NCI-H1092 treated with DMSO at 0.1 percent for 48 hours (cell line): Measurements from ENCODE around the gene QRICH1.

ENCODE experiments used
- DNase-seq: peaks from one replicate; lab custom pipeline; 2025; lab: John Stamatoyannopoulos, UW

Gene QRICH1

GRCh38 chr3:49032646-49033304 lies 61.1 kb downstream of the QRICH1 start:
- DNase-seq = no peak

- DNase-seq = no peak
These were observed 63.5 kb downstream of the QRICH1 start for GRCh38 chr3:49030321-49030720.

DNA sequence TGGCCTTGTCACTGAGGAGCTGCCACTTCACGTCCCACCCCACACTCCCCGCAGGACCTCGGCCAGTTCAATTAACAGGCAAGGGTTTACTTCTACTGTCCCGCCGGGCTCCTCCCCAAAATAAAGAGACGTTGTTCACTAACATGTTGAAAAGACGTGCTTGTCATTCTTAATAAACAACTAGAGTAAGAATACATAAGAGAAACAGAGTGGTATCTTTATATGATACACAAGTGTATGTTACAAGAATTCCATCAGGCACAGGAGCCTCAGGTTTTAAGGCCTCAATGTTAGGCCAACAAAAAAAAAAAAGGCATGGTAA lies 64.3 kb downstream of the QRICH1 start:
- no peak for DNase-seq

DNA sequence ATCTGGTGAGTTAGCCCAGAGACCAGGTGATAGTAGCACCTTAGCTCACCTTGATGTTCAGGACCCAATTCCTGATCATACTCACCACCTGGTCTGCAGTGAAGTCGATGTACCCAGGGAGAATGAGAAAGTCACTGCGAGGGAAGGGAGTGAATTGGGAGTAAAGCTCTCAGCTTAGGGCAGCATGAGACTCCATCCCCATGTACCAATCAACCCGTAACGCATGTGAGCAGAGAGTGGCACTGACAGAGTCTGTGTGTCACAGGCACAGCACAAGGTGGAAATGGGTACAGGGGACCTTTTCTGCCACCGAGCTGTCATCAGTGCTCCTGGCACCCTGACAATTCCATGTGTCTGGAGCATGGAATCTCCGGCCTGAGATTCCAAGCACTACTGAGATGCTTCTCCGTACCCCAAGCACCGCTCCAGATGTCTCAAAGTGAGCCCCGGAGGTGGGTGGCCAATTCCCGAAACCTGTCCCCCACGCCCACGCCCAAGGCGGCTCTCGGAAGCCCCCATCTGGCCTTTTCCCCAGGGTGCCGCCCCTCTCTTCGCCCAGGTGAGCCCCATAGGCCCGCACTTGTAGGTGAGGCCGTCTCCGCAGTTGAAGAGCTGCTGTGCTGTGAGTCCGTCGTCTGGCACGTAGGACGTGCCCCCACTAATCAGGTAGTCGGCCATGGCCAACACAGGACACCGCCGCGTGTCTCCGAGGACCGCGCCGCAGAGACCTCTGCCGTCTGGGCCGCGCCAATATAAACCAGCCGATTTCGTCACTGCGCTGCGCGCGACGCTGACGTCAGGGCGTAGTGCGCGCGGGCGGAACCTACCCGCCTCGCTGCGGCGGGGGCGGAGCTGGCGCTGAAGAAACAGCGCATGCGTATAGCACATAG lies 65.0 kb downstream of the QRICH1 start, which contains the start of gene IMPDH2:
IMPDH2 (minus strand) TSS at position 726 of the 890 bp plus-strand sequence; CDS start at position 678, 48 bp downstream.
- DNase-seq = peak; percentile 88

DNA sequence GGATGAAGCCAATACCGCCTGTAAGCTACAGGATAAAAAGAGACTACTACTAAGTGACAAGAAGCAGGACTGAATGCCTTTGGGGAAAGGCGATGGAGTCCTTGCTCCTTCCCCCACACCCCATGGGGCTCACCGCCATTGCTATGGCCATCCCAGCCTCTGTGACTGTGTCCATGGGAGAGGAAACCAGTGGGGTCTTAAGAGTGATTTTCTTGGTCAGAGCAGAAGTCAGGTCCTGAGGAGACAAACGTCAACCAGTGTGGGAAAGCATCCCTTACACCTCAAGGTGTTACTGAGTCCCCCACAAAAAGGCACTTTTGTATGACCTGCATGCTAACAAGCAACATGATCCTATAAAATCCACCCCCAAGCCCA lies 65.6 kb downstream of the QRICH1 start:
- no peak for DNase-seq

DNA sequence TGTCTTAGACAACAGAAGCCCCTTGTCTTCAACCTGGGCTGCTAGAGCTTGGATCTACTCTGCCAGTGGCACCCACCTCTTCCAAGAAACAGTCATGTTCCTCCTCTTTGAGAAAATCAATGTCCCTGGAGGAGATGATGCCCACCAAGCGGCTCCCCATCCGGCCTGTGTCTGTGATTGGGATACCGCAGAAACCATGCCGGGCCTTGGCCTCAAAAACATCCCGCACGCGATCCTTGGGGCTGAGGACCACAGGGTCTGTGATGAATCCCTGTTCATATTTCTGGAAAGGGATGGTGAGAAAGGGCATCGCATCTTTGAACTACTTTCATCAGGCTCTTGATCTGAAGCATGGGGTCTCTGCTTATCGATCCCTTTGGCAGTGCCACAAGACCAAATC lies 66.2 kb downstream of the QRICH1 start:
- no peak for DNase-seq

DNA sequence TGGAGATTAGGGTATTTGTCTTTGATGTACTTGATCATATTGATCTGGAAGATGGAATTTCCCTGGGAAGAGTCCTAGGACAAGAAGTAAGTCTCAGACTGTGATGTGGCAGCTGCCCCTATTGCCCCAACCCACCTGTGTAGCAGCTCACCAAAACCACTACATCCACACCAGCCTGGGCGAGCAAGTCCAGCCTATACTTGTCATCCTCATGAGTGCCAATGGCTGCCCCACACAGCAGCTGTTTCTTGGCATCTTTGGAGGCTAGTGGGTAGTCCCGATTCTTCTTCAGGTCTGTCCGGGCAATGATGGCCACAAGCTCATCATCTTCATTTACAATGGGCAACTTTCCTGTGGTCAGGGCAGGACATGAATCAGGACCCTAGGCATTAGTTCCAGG lies 67.3 kb downstream of the QRICH1 start:
- no peak for DNase-seq

DNA sequence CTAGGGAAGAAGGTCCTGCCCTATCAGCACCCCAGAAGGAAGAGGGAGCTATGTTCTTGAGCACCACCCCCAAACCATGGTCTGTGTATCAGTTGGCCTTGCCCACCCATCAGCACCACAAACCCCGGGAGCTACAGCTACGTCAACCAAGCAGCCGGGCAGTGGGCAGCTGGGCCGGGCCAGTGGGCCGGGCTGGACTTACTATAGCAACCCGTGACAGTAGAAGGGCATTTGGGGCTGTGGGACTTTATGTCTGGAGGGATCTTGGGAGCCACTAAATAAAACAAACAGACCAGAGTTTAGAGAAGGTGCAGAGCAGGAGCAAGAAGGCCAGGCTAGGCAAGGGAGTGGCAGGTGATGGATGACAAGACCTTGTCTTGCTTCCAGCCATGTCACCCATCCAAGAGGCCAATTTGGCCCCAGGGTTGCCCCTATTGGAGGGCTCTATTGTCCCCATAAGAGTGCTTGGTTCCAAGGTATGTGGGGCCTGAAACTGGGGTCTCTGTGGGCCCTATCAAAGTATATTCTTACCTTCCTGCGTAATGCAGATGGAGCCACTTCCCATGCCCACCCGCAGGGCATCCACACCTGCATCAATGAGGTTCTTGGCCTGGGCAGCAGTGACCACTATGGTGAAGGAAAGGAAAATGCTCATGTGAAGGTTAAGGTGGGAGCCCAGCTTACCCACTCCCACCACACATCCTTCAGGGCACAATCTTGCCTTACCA lies 67.9 kb downstream of the QRICH1 start:
- DNase-seq = no peak

GRCh38 chr3:49025005-49025792 lies 68.7 kb downstream of the QRICH1 start:
- DNase-seq = no peak

DNA sequence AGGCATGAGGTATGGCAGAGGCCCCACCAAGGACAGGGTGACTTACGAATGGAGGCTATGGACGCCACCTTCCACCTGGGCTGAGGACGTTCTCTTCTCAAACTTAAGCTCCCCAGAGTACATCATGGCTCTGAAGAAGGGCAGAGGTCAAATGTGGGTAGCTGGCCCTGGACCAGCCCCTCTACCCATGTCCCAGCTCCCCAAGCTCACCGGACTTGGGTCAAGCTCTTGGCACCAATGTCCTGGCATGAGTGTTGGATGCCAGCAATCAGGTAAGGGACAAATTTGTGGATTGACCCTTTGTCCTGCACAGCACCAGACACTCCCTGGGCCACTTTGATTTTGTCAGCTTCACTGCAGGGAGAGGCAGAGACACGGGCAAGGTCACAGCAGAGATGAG lies 69.4 kb downstream of the QRICH1 start:
- no peak for DNase-seq

DNA sequence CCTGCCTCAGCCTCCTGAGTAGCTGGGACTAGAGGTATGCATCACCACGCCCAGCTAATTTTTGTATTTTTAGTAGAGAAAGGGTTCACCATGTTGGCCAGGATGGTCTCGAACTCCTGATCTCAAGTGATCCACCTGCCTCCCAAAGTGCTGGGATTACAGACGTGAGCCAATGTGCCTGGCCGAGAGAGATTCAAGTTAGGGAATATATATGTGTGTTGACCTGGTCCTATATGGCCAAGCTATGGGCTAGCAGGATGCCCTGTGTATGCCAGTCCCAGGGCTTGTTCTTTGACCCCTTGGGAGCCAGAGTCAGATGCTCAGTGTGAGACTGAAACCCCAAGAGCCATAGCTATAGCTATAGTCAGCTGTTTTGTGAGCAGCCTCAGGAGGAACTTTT lies 70.1 kb downstream of the QRICH1 start:
- DNase-seq = no peak

- no peak for DNase-seq
These were observed 71.1 kb downstream of the QRICH1 start for GRCh38 chr3:49022688-49023171.

- peak; percentile 86 for DNase-seq
These were observed 71.8 kb downstream of the QRICH1 start, which contains the start of gene NDUFAF3 for GRCh38 chr3:49021813-49022687. Gene NDUFAF3 (plus strand): TSS chr3:49022121. CDS start chr3:49022145, 24 bp downstream.

DNA sequence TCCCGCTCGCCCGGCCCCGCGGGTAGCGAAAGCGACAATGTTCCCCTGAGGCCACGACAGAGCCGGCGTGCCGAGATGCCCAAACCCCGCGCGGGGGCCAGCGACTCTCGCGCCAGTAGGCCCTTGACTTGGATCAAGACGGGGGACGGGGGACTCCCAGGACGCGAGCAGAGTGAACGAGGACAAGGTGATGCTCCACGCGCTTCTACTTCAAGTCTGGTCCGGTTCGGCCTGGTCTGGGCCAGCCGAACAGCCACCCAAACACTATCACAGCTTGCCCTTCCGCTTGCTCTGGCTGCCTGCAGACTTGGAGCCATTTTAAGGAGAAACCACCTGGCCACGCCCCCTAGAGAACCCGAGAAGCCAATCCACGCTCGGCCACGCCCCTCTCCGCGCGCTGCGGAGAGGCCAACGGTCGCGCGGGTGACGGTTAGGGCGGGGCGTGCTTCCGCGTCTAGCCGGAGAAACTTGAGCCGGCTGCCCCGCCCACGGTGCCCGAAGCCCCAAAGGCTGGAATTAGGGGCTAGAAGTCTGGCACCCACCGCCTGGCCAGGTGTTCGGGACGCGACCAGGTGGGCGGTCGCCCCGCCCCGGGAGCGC lies 72.6 kb downstream of the QRICH1 start:
- peak; percentile 92 for DNase-seq

DNA sequence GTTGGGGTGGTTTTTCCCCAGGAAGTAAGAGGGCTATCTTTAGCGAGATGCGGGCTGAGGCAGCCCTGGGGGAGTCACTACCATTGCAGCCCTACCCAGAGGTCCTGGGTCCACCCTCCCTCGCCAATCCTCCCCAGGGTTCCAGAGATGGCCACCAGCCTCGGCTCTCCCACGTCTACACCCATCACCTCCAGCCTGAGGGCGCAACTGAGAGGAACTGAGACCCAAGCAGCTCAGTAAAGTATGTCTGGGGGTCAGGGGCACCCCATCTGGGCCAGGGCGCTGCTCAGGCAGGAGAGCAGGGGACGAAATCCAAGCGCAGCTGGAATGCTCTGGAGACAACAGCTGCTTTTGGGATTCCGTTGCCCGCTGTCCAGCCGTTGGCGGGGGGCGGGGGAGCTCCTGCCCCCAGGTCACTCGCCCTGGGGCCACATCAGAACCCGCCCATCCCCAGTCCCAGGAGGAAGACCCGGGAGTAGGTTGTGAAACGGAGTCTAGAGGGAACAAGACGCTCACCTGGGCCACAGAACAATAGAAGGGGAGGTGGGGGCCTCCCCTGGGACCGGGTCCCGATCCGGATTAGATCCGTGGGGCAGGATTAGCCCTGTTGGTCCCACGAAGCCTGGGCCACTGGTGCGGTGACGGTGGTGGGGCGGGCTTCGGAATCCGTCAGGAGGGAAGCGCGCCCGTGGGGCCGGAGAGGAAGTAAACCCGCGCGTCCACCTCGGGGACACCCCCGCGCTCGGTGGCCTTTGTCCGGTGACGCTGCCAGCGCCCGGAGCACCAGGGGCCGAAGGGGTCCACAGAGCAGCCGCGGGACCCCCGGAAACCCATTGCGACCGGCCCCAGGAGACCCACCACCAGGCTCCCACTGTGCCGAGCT lies 73.3 kb downstream of the QRICH1 start:
- DNase-seq = no peak

DNA sequence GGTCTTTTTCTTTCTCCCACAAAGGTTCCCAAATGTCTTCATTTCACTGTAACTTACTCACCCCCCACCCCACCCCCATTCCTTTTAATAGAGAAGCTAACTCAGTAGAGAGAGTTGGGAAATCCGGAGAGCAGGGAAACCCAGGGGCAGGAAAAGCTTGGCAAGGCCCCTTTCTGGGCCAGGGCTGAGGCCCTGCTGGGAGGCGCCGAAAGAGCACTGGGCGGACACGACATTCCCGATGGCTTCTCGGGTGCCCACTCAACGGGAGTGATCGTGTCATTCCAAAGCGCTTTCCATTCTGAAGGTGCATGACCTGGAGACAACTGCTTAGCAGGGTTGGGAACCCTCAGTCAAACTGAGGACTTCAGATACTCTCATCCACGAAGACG lies 73.9 kb downstream of the QRICH1 start:
- no peak for DNase-seq

DNA sequence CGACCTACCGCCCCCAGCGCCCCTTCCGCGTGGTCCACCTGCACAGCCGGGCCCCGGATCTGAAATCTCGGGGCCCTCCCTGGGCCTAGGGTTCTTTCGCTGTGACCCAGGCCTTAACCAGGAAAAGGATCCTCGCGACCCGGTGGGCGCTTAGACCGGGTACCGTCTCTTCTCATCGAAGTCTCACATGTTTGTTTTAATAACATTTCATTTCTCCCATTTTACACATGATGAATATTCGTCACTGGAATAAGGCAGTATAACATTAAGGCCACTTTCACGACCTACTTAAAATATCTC lies 75.2 kb downstream of the QRICH1 start:
- DNase-seq = no peak

- peak; percentile 70 for DNase-seq
These were observed 75.7 kb downstream of the QRICH1 start, which contains the start of gene DALRD3 for GRCh38 chr3:49017971-49018706. Gene DALRD3 (minus strand): TSS chr3:49018580. CDS start chr3:49018564, 16 bp downstream.
